ENCODE measurements around the gene ZNF81. TPM values are rescaled to one million over a fixed set of nuclear protein-coding genes. Genes with fewer than 3 reads are reported as not detected.

The ZNF81 gene
- total and polyA plus RNA-seq, 4 experiments from 2014 or later, result 1.3 to 11.5 (median 5.7) TPM

- Histone ChIP-seq H3K36me3 (ENCODE audit: insufficient read depth, low read length) (no peaks in the 10 kb centered on the region), H3K4me1 (ENCODE audit: insufficient read depth, low read length) (no peaks in the 10 kb centered on the region), H3K9me3 (ENCODE audit: control insufficient read depth in 1 of 2, low read length in 2 of 2) (peaks cover 0 to 4% of the 10 kb centered on the region in 2 donors), H3K27me3 (ENCODE audit: insufficient read depth, low read length) (no peaks in the 10 kb centered on the region), H3K4me3 (ENCODE audit: low read length in 2 of 2) (no peak overlapping the region), H3K27ac (ENCODE audit: low read depth, low read length) (no peak overlapping the region)
- no peak overlapping the region for H3K27ac Mint-ChIP-seq
- H3K27me3 Mint-ChIP-seq, result no peaks in the 10 kb centered on the region
- POLR2A ChIA-PET (ENCODE audit: partially characterized antibody), result no interaction called here
- H3K9me3 Mint-ChIP-seq, result no peaks in the 10 kb centered on the region
- DNase-seq, result no peak
- intact Hi-C loops (cut with micrococcal nuclease), result no loop called here
- H3K36me3 Mint-ChIP-seq, result peaks cover 22 to 26% of the 10 kb centered on the region in 2 donors
- H3K4me3 Mint-ChIP-seq, result no peak overlapping the region
- peaks cover 0 to 3% (median 0%) of the 10 kb centered on the region in 4 donors for H3K4me1 Mint-ChIP-seq
- CTCF ChIA-PET (ENCODE audit: partially characterized antibody), result interaction anchor here (0.7 kb wide), 1 partner anchor 16 kb away, joined by 3 read pairs; no protein-coding TSS in a partner anchor
Measured at GRCh38 chrX:47862680-47863079, 26.0 kb downstream of the ZNF81 start.

- intact Hi-C loops (cut with micrococcal nuclease), result no loop called here
- CTCF ChIA-PET (ENCODE audit: partially characterized antibody), result no interaction called here
- H3K36me3 Mint-ChIP-seq, result peaks cover 22 to 24% of the 10 kb centered on the region in 2 donors
Measured at GRCh38 chrX:47863187-47863586, 26.5 kb downstream of the ZNF81 start.

GRCh38 chrX:47864300-47864699 lies 27.6 kb downstream of the ZNF81 start:
- Mint-ChIP-seq H3K9me3 (no peaks in the 10 kb centered on the region), H3K27me3 (no peaks in the 10 kb centered on the region), H3K27ac (no peak overlapping the region), H3K4me1 (no peaks in the 10 kb centered on the region), H3K4me3 (no peak overlapping the region), H3K36me3 (peaks cover 28 to 29% of the 10 kb centered on the region in 2 donors)
- DNase-seq, result no peak
- Histone ChIP-seq H3K27me3 (ENCODE audit: insufficient read depth, low read length) (no peaks in the 10 kb centered on the region), H3K4me3 (ENCODE audit: low read length in 2 of 2) (no peak overlapping the region), H3K4me1 (ENCODE audit: insufficient read depth, low read length) (no peaks in the 10 kb centered on the region), H3K27ac (ENCODE audit: low read depth, low read length) (no peak overlapping the region), H3K9me3 (ENCODE audit: control insufficient read depth in 1 of 2, low read length in 2 of 2) (peaks cover 0 to 4% of the 10 kb centered on the region in 2 donors), H3K36me3 (ENCODE audit: insufficient read depth, low read length) (no peaks in the 10 kb centered on the region)
- ChIA-PET POLR2A (ENCODE audit: partially characterized antibody) (no interaction called here), CTCF (ENCODE audit: partially characterized antibody) (no interaction called here)
- intact Hi-C loops (cut with micrococcal nuclease), result no loop called here

More at GRCh38 chrX:47863187-47863586, 26.5 kb downstream of the ZNF81 start:
- Mint-ChIP-seq H3K27ac (no peak overlapping the region), H3K4me1 (peaks cover 0 to 3% (median 0%) of the 10 kb centered on the region in 4 donors), H3K27me3 (no peaks in the 10 kb centered on the region), H3K9me3 (no peaks in the 10 kb centered on the region), H3K4me3 (no peak overlapping the region)
- no peaks in the 10 kb centered on the region for H3K4me1 ChIP-seq (ENCODE audit: insufficient read depth, low read length)
- peaks cover 0 to 4% of the 10 kb centered on the region in 2 donors for H3K9me3 ChIP-seq (ENCODE audit: control insufficient read depth in 1 of 2, low read length in 2 of 2)
- no peaks in the 10 kb centered on the region for H3K36me3 ChIP-seq (ENCODE audit: insufficient read depth, low read length)
- DNase-seq, result no peak
- H3K27ac ChIP-seq (ENCODE audit: low read depth, low read length), result no peak overlapping the region
- no peaks in the 10 kb centered on the region for H3K27me3 ChIP-seq (ENCODE audit: insufficient read depth, low read length)
- POLR2A ChIA-PET (ENCODE audit: partially characterized antibody), result no interaction called here
- H3K4me3 ChIP-seq (ENCODE audit: low read length in 2 of 2), result no peak overlapping the region

GRCh38 chrX:47864785-47865184 lies 28.1 kb downstream of the ZNF81 start:
- intact Hi-C loops (cut with micrococcal nuclease), result no loop called here
- no peak overlapping the region for H3K27ac ChIP-seq (ENCODE audit: low read depth, low read length)
- no peaks in the 10 kb centered on the region for H3K4me1 ChIP-seq (ENCODE audit: insufficient read depth, low read length)
- CTCF ChIA-PET (ENCODE audit: partially characterized antibody), result no interaction called here
- no peak overlapping the region for H3K4me3 ChIP-seq (ENCODE audit: low read length in 2 of 2)
- no peaks in the 10 kb centered on the region for H3K27me3 ChIP-seq (ENCODE audit: insufficient read depth, low read length)
- POLR2A ChIA-PET (ENCODE audit: partially characterized antibody), result no interaction called here
- H3K36me3 ChIP-seq (ENCODE audit: insufficient read depth, low read length), result no peaks in the 10 kb centered on the region
- no peak overlapping the region for H3K4me3 Mint-ChIP-seq
- no peaks in the 10 kb centered on the region for H3K27me3 Mint-ChIP-seq
- no peak overlapping the region for H3K27ac Mint-ChIP-seq
- peaks cover 25 to 26% of the 10 kb centered on the region in 2 donors for H3K36me3 Mint-ChIP-seq
- H3K9me3 Mint-ChIP-seq, result no peaks in the 10 kb centered on the region
- no peaks in the 10 kb centered on the region for H3K4me1 Mint-ChIP-seq
- H3K9me3 ChIP-seq (ENCODE audit: control insufficient read depth in 1 of 2, low read length in 2 of 2), result peaks cover 0 to 4% of the 10 kb centered on the region in 2 donors
- no peak for DNase-seq

- H3K27me3 ChIP-seq (ENCODE audit: insufficient read depth, low read length), result no peaks in the 10 kb centered on the region
- no peak for DNase-seq
- H3K27me3 Mint-ChIP-seq, result no peaks in the 10 kb centered on the region
- H3K4me3 ChIP-seq (ENCODE audit: low read length in 2 of 2), result no peak overlapping the region
- peaks cover 0 to 2% (median under 1%) of the 10 kb centered on the region in 4 donors for H3K4me1 Mint-ChIP-seq
- peaks cover 0 to 8% of the 10 kb centered on the region in 2 donors for H3K9me3 ChIP-seq (ENCODE audit: control insufficient read depth in 1 of 2, low read length in 2 of 2)
- H3K4me1 ChIP-seq (ENCODE audit: insufficient read depth, low read length), result no peaks in the 10 kb centered on the region
- no peak overlapping the region for H3K27ac Mint-ChIP-seq
- no peak overlapping the region for H3K4me3 Mint-ChIP-seq
- no peaks in the 10 kb centered on the region for H3K36me3 ChIP-seq (ENCODE audit: insufficient read depth, low read length)
- CTCF ChIA-PET (ENCODE audit: partially characterized antibody), result no interaction called here
- H3K9me3 Mint-ChIP-seq, result peaks cover 0 to 41% (median 26%) of the 10 kb centered on the region in 8 donors
- POLR2A ChIA-PET (ENCODE audit: partially characterized antibody), result no interaction called here
- H3K36me3 Mint-ChIP-seq, result peaks cover 49 to 54% of the 10 kb centered on the region in 2 donors
- no peak overlapping the region for H3K27ac ChIP-seq (ENCODE audit: low read depth, low read length)
- intact Hi-C loops (cut with micrococcal nuclease), result no loop called here
Measured at GRCh38 chrX:47873123-47873522, 36.4 kb downstream of the ZNF81 start.

- H3K9me3 ChIP-seq (ENCODE audit: control insufficient read depth in 1 of 2, low read length in 2 of 2), result peaks cover 0 to 8% of the 10 kb centered on the region in 2 donors
- H3K4me1 ChIP-seq (ENCODE audit: insufficient read depth, low read length), result no peaks in the 10 kb centered on the region
- ChIA-PET CTCF (ENCODE audit: partially characterized antibody) (no interaction called here), POLR2A (ENCODE audit: partially characterized antibody) (no interaction called here)
- Mint-ChIP-seq H3K4me3 (peak overlapping the region in 2 of 8 donors; percentile 31 to 34), H3K36me3 (peaks cover 40 to 42% of the 10 kb centered on the region in 2 donors), H3K4me1 (peaks cover 0 to 4% (median under 1%) of the 10 kb centered on the region in 4 donors), H3K27ac (no peak overlapping the region), H3K27me3 (no peaks in the 10 kb centered on the region), H3K9me3 (peaks cover 0 to 23% (median 19%) of the 10 kb centered on the region in 8 donors)
- DNase-seq, result no peak
- H3K27ac ChIP-seq (ENCODE audit: low read depth, low read length), result no peak overlapping the region
- H3K36me3 ChIP-seq (ENCODE audit: insufficient read depth, low read length), result no peaks in the 10 kb centered on the region
- no peaks in the 10 kb centered on the region for H3K27me3 ChIP-seq (ENCODE audit: insufficient read depth, low read length)
- intact Hi-C loops (cut with micrococcal nuclease), result no loop called here
- no peak overlapping the region for H3K4me3 ChIP-seq (ENCODE audit: low read length in 2 of 2)
Measured at GRCh38 chrX:47877327-47877726, 40.6 kb downstream of the ZNF81 start.

- H3K36me3 Mint-ChIP-seq, result peaks cover 32 to 39% of the 10 kb centered on the region in 2 donors
- Histone ChIP-seq H3K36me3 (ENCODE audit: insufficient read depth, low read length) (no peaks in the 10 kb centered on the region), H3K4me3 (ENCODE audit: low read length in 2 of 2) (no peak overlapping the region), H3K27ac (ENCODE audit: low read depth, low read length) (no peak overlapping the region), H3K4me1 (ENCODE audit: insufficient read depth, low read length) (no peaks in the 10 kb centered on the region), H3K9me3 (ENCODE audit: control insufficient read depth in 1 of 2, low read length in 2 of 2) (peaks cover 0 to 1% of the 10 kb centered on the region in 2 donors), H3K27me3 (ENCODE audit: insufficient read depth, low read length) (no peaks in the 10 kb centered on the region)
- ChIA-PET POLR2A (ENCODE audit: partially characterized antibody) (no interaction called here), CTCF (ENCODE audit: partially characterized antibody) (no interaction called here)
- H3K27me3 Mint-ChIP-seq, result no peaks in the 10 kb centered on the region
- no peak overlapping the region for H3K4me3 Mint-ChIP-seq
- peaks cover 0 to 14% (median 12%) of the 10 kb centered on the region in 8 donors for H3K9me3 Mint-ChIP-seq
- DNase-seq, result no peak
- intact Hi-C loops (cut with micrococcal nuclease), result no loop called here
- H3K4me1 Mint-ChIP-seq, result peaks cover 0 to 4% (median under 1%) of the 10 kb centered on the region in 4 donors
- H3K27ac Mint-ChIP-seq, result no peak overlapping the region
Measured at GRCh38 chrX:47878198-47878597, 41.5 kb downstream of the ZNF81 start.

GRCh38 chrX:47879463-47879862 lies 42.8 kb downstream of the ZNF81 start:
- peaks cover 0 to 4% (median under 1%) of the 10 kb centered on the region in 4 donors for H3K4me1 Mint-ChIP-seq
- Histone ChIP-seq H3K27ac (ENCODE audit: low read depth, low read length) (no peak overlapping the region), H3K27me3 (ENCODE audit: insufficient read depth, low read length) (no peaks in the 10 kb centered on the region), H3K4me3 (ENCODE audit: low read length in 2 of 2) (no peak overlapping the region), H3K36me3 (ENCODE audit: insufficient read depth, low read length) (no peaks in the 10 kb centered on the region), H3K4me1 (ENCODE audit: insufficient read depth, low read length) (no peaks in the 10 kb centered on the region), H3K9me3 (ENCODE audit: control insufficient read depth in 1 of 2, low read length in 2 of 2) (no peaks in the 10 kb centered on the region)
- intact Hi-C loops (cut with micrococcal nuclease), result no loop called here
- H3K27ac Mint-ChIP-seq, result no peak overlapping the region
- peaks cover 0 to 4% (median 2%) of the 10 kb centered on the region in 8 donors for H3K9me3 Mint-ChIP-seq
- ChIA-PET POLR2A (ENCODE audit: partially characterized antibody) (no interaction called here), CTCF (ENCODE audit: partially characterized antibody) (no interaction called here)
- no peak overlapping the region for H3K4me3 Mint-ChIP-seq
- no peak for DNase-seq
- H3K36me3 Mint-ChIP-seq, result peaks cover 20 to 31% of the 10 kb centered on the region in 2 donors
- no peaks in the 10 kb centered on the region for H3K27me3 Mint-ChIP-seq
